WTC11 (cell line): ENCODE results near the gene KDM4C. TPM values are rescaled to one million over a fixed set of nuclear protein-coding genes. Genes with fewer than 3 reads are reported as not detected.
A peak's percentile ranks its signal among the peaks of the same experiment; 100 is the strongest.

Experiments
- ATAC-seq: fragments of 200-7000 bp; cut with Tn5 transposase; 2 replicates; pipeline ENCODE4 v1.10.0; 2021; ENCODE audit warnings: mild to moderate bottlenecking, moderate library complexity
- CTCF ChIA-PET: fragments of 300-600 bp; sonication (Branson Sonifier 250); formaldehyde crosslinking; loops from one replicate; lab custom pipeline; 2021; ENCODE audit warnings: antibody characterized with exemption; lab: Charles Lee
- POLR2A ChIA-PET: fragments of 350-600 bp; sonication (Branson Sonifier 250); formaldehyde crosslinking; loops from one replicate; lab custom pipeline; 2021; ENCODE audit warnings: antibody characterized with exemption; lab: Charles Lee
- DNase-seq: peaks from one replicate; pipeline ENCODE4 v3.0.0; 2021; ENCODE audit warnings: low spot score
- H3K27ac Mint-ChIP-seq: 2 replicates; pipeline ENCODE4 v1.8.0; 2021; ENCODE audit warnings: mixed read lengths
- H3K27me3 Mint-ChIP-seq: 2 replicates; pipeline ENCODE4 v1.8.0; 2021; ENCODE audit warnings: low read depth, mild to moderate bottlenecking, moderate library complexity, mixed read lengths
- H3K36me3 Mint-ChIP-seq: 2 replicates; pipeline ENCODE4 v1.8.0; 2021; ENCODE audit warnings: mixed read lengths
- H3K4me1 Mint-ChIP-seq: 2 replicates; pipeline ENCODE4 v1.8.0; 2022; ENCODE audit warnings: mixed read lengths
- H3K4me3 Mint-ChIP-seq: 2 replicates; pipeline ENCODE4 v1.8.0; 2021; ENCODE audit warnings: mild to moderate bottlenecking, moderate library complexity, mixed read lengths
- H3K9me3 Mint-ChIP-seq: 2 replicates; pipeline ENCODE4 v1.8.0; 2021; ENCODE audit warnings: mixed read lengths
- ATF1 ChIP-seq: sonication (generic); formaldehyde crosslinking; IDR thresholded peaks from 2 replicates; pipeline ENCODE4 v1.8.1; 2023; ENCODE audit warnings: mild to moderate bottlenecking, moderate library complexity, missing genetic modification reagents
- ELF4 ChIP-seq: sonication (generic); formaldehyde crosslinking; IDR thresholded peaks from 2 replicates; pipeline ENCODE4 v1.8.1; 2022; ENCODE audit warnings: low read depth, mild to moderate bottlenecking, moderate library complexity, missing genetic modification reagents
- GRHL2 ChIP-seq: fragments of 250-450 bp; sonication (Bioruptor Pico); IDR thresholded peaks from 2 replicates; pipeline ENCODE4 v1.8.0; 2022; ENCODE audit warnings: mild to moderate bottlenecking, moderate library complexity; ENCODE audit not compliant: insufficient replicate concordance, severe bottlenecking
- MYBL2 ChIP-seq: sonication (generic); formaldehyde crosslinking; IDR thresholded peaks from 2 replicates; pipeline ENCODE4 v1.8.1; 2023; ENCODE audit warnings: mild to moderate bottlenecking, moderate library complexity, missing genetic modification reagents
- RORB ChIP-seq: fragments of 250-450 bp; sonication (Bioruptor Pico); IDR thresholded peaks from 2 replicates; pipeline ENCODE4 v1.9.0; 2021; ENCODE audit warnings: mild to moderate bottlenecking
- SMAD4 ChIP-seq: sonication (generic); formaldehyde crosslinking; IDR thresholded peaks from 2 replicates; pipeline ENCODE4 v1.8.0; 2022; ENCODE audit warnings: mild to moderate bottlenecking, missing genetic modification reagents
- TCF7 ChIP-seq: sonication (generic); formaldehyde crosslinking; IDR thresholded peaks from 2 replicates; pipeline ENCODE4 v1.8.0; 2022; ENCODE audit warnings: mild to moderate bottlenecking, low read depth, missing genetic modification reagents, moderate library complexity
- total RNA-seq: library from RNA; stranded (reverse); gene quantifications from 3 replicates; pipeline ENCODE4 v1.2.3, GENCODE V29; 2021
- TF ChIP-seq, protein P1 (sequence below): sonication (generic); formaldehyde crosslinking; IDR thresholded peaks from 2 replicates; pipeline ENCODE4 v1.8.0; 2022; ENCODE audit warnings: mild to moderate bottlenecking, missing genetic modification reagents
- TF ChIP-seq, protein P2 (sequence below): sonication (generic); formaldehyde crosslinking; IDR thresholded peaks from 2 replicates; pipeline ENCODE4 v1.8.0; 2022; ENCODE audit warnings: mild to moderate bottlenecking, missing genetic modification reagents
- TF ChIP-seq, protein P3 (sequence below): sonication (generic); formaldehyde crosslinking; IDR thresholded peaks from 2 replicates; pipeline ENCODE4 v1.8.0; 2023; ENCODE audit warnings: mild to moderate bottlenecking, missing genetic modification reagents
- TF ChIP-seq, protein P4 (sequence below): sonication (generic); formaldehyde crosslinking; IDR thresholded peaks from 2 replicates; pipeline ENCODE4 v1.8.1; 2023; ENCODE audit warnings: mild to moderate bottlenecking, missing genetic modification reagents
- TF ChIP-seq, protein P5 (sequence below): fragments of 250-450 bp; sonication (Bioruptor Pico); IDR thresholded peaks from 2 replicates; pipeline ENCODE4 v2.1.2; 2022; ENCODE audit warnings: mild to moderate bottlenecking, moderate library complexity
- TF ChIP-seq, protein P6 (sequence below): sonication (generic); formaldehyde crosslinking; IDR thresholded peaks from 2 replicates; pipeline ENCODE4 v1.8.0; 2022; ENCODE audit warnings: mild to moderate bottlenecking, missing genetic modification reagents
- TF ChIP-seq, protein P7 (sequence below): fragments of 250-450 bp; sonication (Bioruptor Pico); conservative IDR thresholded peaks from 2 replicates; pipeline ENCODE4 v1.9.0; 2021; ENCODE audit warnings: mild to moderate bottlenecking

Gene KDM4C
- total RNA-seq, 1 experiment from 2014 or later, result 29.2 TPM

DNA sequence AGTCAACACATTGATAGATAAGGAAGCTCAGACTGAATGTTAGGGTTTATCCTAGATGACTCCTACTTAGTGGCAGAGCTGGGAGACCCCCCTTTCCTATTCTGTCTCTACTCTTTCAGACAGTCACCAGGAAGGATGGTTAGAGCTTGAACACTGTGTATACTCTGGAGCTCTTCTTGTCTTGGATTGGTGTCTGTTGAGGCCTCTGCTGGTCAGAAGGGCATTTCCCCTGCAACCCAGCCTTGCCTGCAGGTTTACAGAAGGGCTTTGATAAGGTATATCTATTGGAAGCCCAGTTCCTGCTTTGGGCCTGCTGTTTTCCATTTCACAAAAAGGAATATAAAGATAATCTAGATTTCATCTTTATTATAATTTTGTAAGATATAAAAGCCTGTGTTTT, 71.8 kb downstream of the KDM4C start (continued):
- TF ChIP-seq, protein P1, sequence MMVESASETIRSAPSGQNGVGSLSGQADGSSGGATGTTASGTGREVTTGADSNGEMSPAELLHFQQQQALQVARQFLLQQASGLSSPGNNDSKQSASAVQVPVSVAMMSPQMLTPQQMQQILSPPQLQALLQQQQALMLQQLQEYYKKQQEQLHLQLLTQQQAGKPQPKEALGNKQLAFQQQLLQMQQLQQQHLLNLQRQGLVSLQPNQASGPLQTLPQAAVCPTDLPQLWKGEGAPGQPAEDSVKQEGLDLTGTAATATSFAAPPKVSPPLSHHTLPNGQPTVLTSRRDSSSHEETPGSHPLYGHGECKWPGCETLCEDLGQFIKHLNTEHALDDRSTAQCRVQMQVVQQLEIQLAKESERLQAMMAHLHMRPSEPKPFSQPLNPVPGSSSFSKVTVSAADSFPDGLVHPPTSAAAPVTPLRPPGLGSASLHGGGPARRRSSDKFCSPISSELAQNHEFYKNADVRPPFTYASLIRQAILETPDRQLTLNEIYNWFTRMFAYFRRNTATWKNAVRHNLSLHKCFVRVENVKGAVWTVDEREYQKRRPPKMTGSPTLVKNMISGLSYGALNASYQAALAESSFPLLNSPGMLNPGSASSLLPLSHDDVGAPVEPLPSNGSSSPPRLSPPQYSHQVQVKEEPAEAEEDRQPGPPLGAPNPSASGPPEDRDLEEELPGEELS (CRISPR knock-in tag), result no peak
- TF ChIP-seq, protein P2, sequence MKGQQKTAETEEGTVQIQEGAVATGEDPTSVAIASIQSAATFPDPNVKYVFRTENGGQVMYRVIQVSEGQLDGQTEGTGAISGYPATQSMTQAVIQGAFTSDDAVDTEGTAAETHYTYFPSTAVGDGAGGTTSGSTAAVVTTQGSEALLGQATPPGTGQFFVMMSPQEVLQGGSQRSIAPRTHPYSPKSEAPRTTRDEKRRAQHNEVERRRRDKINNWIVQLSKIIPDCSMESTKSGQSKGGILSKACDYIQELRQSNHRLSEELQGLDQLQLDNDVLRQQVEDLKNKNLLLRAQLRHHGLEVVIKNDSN (CRISPR knock-in tag), result no peak
- TF ChIP-seq, protein P3, sequence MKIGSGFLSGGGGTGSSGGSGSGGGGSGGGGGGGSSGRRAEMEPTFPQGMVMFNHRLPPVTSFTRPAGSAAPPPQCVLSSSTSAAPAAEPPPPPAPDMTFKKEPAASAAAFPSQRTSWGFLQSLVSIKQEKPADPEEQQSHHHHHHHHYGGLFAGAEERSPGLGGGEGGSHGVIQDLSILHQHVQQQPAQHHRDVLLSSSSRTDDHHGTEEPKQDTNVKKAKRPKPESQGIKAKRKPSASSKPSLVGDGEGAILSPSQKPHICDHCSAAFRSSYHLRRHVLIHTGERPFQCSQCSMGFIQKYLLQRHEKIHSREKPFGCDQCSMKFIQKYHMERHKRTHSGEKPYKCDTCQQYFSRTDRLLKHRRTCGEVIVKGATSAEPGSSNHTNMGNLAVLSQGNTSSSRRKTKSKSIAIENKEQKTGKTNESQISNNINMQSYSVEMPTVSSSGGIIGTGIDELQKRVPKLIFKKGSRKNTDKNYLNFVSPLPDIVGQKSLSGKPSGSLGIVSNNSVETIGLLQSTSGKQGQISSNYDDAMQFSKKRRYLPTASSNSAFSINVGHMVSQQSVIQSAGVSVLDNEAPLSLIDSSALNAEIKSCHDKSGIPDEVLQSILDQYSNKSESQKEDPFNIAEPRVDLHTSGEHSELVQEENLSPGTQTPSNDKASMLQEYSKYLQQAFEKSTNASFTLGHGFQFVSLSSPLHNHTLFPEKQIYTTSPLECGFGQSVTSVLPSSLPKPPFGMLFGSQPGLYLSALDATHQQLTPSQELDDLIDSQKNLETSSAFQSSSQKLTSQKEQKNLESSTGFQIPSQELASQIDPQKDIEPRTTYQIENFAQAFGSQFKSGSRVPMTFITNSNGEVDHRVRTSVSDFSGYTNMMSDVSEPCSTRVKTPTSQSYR (CRISPR knock-in tag), result no peak
- TF ChIP-seq, protein P4, sequence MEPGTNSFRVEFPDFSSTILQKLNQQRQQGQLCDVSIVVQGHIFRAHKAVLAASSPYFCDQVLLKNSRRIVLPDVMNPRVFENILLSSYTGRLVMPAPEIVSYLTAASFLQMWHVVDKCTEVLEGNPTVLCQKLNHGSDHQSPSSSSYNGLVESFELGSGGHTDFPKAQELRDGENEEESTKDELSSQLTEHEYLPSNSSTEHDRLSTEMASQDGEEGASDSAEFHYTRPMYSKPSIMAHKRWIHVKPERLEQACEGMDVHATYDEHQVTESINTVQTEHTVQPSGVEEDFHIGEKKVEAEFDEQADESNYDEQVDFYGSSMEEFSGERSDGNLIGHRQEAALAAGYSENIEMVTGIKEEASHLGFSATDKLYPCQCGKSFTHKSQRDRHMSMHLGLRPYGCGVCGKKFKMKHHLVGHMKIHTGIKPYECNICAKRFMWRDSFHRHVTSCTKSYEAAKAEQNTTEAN (CRISPR knock-in tag), result no peak
- no peak for TF ChIP-seq GRHL2 (CRISPR knock-in tag)
- TF ChIP-seq SMAD4 (CRISPR knock-in tag), result no peak

DNA sequence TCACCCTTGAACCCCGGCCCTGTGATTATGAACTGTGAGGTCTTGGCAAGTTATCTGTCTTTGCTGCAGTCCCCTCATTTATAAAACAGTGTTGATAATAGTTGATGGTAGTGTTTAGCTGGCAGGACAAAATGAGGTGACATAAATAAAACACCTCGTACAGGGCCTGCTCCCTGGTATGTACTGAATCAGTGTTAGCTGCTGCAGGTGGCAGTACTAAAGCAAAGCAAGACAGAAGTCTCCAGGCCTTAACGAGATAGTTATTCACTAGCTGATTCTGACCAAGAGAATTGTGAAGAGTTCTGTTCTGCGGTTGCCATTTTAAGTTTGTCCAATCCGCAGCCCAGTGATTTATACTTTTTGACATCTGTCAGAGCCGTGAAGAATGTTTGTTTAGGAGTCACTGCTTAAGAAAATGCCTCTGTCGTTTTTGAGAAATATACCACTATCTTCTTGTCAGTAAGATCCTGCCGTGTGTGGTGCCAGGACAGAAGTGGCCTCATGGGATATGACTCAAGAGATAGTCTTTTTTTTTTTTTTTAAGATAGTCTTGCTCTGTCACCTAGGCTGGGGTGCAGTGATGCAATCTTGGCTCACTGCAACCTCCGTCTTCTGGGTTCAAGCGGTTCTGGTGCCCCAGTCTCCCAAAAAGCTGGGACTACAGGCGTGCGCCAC, 75.9 kb downstream of the KDM4C start:
- ATAC-seq, result no peak
- peaks cover 50% of the 10 kb centered on the region for H3K36me3 Mint-ChIP-seq
- TF ChIP-seq, protein P5, sequence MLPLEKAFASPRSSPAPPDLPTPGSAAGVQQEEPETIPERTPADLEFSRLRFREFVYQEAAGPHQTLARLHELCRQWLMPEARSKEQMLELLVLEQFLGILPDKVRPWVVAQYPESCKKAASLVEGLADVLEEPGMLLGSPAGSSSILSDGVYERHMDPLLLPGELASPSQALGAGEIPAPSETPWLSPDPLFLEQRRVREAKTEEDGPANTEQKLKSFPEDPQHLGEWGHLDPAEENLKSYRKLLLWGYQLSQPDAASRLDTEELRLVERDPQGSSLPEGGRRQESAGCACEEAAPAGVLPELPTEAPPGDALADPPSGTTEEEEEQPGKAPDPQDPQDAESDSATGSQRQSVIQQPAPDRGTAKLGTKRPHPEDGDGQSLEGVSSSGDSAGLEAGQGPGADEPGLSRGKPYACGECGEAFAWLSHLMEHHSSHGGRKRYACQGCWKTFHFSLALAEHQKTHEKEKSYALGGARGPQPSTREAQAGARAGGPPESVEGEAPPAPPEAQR (CRISPR knock-in tag), result no peak
- TF ChIP-seq, protein P6, sequence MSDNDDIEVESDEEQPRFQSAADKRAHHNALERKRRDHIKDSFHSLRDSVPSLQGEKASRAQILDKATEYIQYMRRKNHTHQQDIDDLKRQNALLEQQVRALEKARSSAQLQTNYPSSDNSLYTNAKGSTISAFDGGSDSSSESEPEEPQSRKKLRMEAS (CRISPR knock-in tag), result no peak
- TF ChIP-seq MYBL2 (CRISPR knock-in tag) (no peak), TCF7 (CRISPR knock-in tag) (no peak), ELF4 (no peak), ATF1 (no peak), RORB (no peak)
- TF ChIP-seq, protein P3 (CRISPR knock-in tag), result no peak
- TF ChIP-seq, protein P7, sequence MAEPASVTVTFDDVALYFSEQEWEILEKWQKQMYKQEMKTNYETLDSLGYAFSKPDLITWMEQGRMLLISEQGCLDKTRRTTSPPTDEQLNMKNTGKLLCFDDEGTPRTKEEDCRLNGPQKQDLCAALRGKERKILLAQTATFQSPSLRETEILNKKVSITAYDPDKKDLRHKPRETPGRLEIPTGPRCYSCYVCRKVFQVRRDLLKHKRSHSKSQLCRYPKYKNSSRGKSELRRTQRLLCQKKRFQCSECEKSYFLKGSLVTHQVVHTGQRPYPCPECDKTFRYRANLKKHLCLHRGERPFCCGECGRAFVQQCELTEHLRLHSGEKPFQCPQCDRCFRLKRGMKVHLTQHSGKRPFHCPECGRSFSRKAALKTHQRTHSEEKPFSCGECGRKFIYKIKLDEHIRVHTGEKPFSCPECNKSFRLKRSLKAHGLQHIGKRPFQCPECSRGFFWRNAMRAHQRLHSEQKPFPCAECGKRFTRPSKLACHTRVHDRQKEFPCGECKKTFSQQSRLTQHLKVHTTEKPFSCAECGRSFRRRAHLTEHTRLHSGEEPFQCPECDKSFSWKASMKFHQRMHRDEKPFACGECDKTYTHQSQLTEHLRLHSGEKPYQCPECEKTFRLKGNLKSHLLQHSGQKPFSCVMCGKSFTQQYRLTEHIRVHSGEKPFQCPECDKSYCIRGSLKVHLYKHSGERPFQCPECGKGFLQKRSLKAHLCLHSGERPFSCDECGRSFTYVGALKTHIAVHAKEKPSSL (CRISPR knock-in tag), result no peak
- TF ChIP-seq, protein P1 (CRISPR knock-in tag), result no peak

More for the DNA sequence above, 75.9 kb downstream of the KDM4C start:
- H3K27ac Mint-ChIP-seq, result peak overlapping the region; percentile 63
- CTCF ChIA-PET, result interaction anchor here (1.0 kb wide), 1 partner anchor 13 kb away, joined by 3 read pairs; no protein-coding TSS in a partner anchor
- no peaks in the 10 kb centered on the region for H3K27me3 Mint-ChIP-seq
- DNase-seq, result no peak
- peaks cover 26% of the 10 kb centered on the region for H3K9me3 Mint-ChIP-seq
- H3K4me3 Mint-ChIP-seq, result no peak overlapping the region
- POLR2A ChIA-PET, result no interaction called here
- H3K4me1 Mint-ChIP-seq, result peaks cover 2% of the 10 kb centered on the region; the same call in 1 of the 2 replicates
